ENCODE measurements around the gene CDH23. TPM values are rescaled to one million over a fixed set of nuclear protein-coding genes. Genes with fewer than 3 reads are reported as not detected.

CDH23 gene
- polyA plus RNA-seq, 1 donor from 2014 or later: 6.6 TPM

- Histone ChIP-seq H3K27ac (ENCODE audit: low read length) (no peak overlapping the region), H3K27me3 (ENCODE audit: insufficient read depth, low read depth, low read length) (no peaks in the 10 kb centered on the region), H3K9ac (ENCODE audit: low read length) (no peak overlapping the region), H3K79me2 (replicated peaks; ENCODE audit: insufficient read depth, low read length) (no peaks in the 10 kb centered on the region), H3K4me3 (ENCODE audit: low read length) (no peak overlapping the region), H3K4me2 (ENCODE audit: low read length) (no peak overlapping the region), H3F3A (ENCODE audit: insufficient read depth, low read length, poor library complexity, severe bottlenecking) (no peaks in the 10 kb centered on the region), H2AFZ (ENCODE audit: low read depth, low read length) (no peak overlapping the region), H3K36me3 (ENCODE audit: insufficient read depth, low read length) (no peaks in the 10 kb centered on the region), H3K9me3 (ENCODE audit: low read length) (no peaks in the 10 kb centered on the region), H4K20me1 (ENCODE audit: insufficient read depth) (no peaks in the 10 kb centered on the region), H3K9me2 (ENCODE audit: insufficient read depth, low read length) (no peaks in the 10 kb centered on the region)
- TF ChIP-seq MXI1 (conservative IDR thresholded peaks at IDR 0.05; ENCODE audit: poor library complexity, severe bottlenecking): no peak
- no peak for TF ChIP-seq TAF1 (IDR thresholded peaks at IDR 0.05; ENCODE audit: low read depth)
- no peak for TF ChIP-seq POLR2AphosphoS5 (IDR thresholded peaks at IDR 0.05)
- TF ChIP-seq REST (IDR thresholded peaks at IDR 0.05; ENCODE audit: borderline replicate concordance): no peak
- TF ChIP-seq CTCF (IDR thresholded peaks at IDR 0.05; ENCODE audit: poor library complexity, severe bottlenecking): no peak
Measured at GRCh38 chr10:71710519-71710918, 313.8 kb downstream of the CDH23 start.

GRCh38 chr10:71711052-71711623 lies 314.4 kb downstream of the CDH23 start:
- H2AFZ ChIP-seq (ENCODE audit: low read depth, low read length): no peak overlapping the region
- TF ChIP-seq EP300 (conservative IDR thresholded peaks at IDR 0.05; ENCODE audit: poor library complexity, severe bottlenecking) (no peak), REST (IDR thresholded peaks at IDR 0.05; ENCODE audit: borderline replicate concordance) (no peak), POLR2AphosphoS5 (IDR thresholded peaks at IDR 0.05) (no peak), RAD21 (conservative IDR thresholded peaks at IDR 0.05) (no peak), TAF1 (IDR thresholded peaks at IDR 0.05; ENCODE audit: low read depth) (no peak), MXI1 (conservative IDR thresholded peaks at IDR 0.05; ENCODE audit: poor library complexity, severe bottlenecking) (no peak), EZH2 (IDR thresholded peaks at IDR 0.05; ENCODE audit: borderline replicate concordance, insufficient read depth, low read length, poor library complexity, severe bottlenecking) (no peak), SMC3 (conservative IDR thresholded peaks at IDR 0.05; ENCODE audit: poor library complexity) (no peak), CTCF (IDR thresholded peaks at IDR 0.05; ENCODE audit: poor library complexity, severe bottlenecking) (no peak)
- no peaks in the 10 kb centered on the region for H3K36me3 ChIP-seq (ENCODE audit: insufficient read depth, low read length)
- H4K20me1 ChIP-seq (ENCODE audit: insufficient read depth): no peaks in the 10 kb centered on the region
- no peaks in the 10 kb centered on the region for H3K79me2 ChIP-seq (replicated peaks; ENCODE audit: insufficient read depth, low read length)
- no peak overlapping the region for H3K9ac ChIP-seq (ENCODE audit: low read length)
- H3K27ac ChIP-seq (ENCODE audit: low read length): no peak overlapping the region
- no peak overlapping the region for H3K4me2 ChIP-seq (ENCODE audit: low read length)
- H3K9me3 ChIP-seq (ENCODE audit: low read length): no peaks in the 10 kb centered on the region
- no peaks in the 10 kb centered on the region for H3K9me2 ChIP-seq (ENCODE audit: insufficient read depth, low read length)
- H3K4me3 ChIP-seq (ENCODE audit: low read length): no peak overlapping the region
- no peaks in the 10 kb centered on the region for H3K27me3 ChIP-seq (ENCODE audit: insufficient read depth, low read depth, low read length)
- no peaks in the 10 kb centered on the region for H3F3A ChIP-seq (ENCODE audit: insufficient read depth, low read length, poor library complexity, severe bottlenecking)

Measured in neural cell (in vitro differentiated cells).